ENCODE data around the gene NUDT19. TPM values are rescaled to one million over a fixed set of nuclear protein-coding genes. Genes with fewer than 3 reads are reported as not detected.

The NUDT19 gene
- total RNA-seq, 2 experiments from 2014 or later = 14.9 to 15.0 TPM

GRCh38 chr19:32661318-32661717, 30.3 kb upstream of the NUDT19 start:
- Mint-ChIP-seq H3K4me1 (ENCODE audit: low read depth) (no peaks in the 10 kb centered on the region), H3K9me3 (no peaks in the 10 kb centered on the region), H3K36me3 (peaks cover 3% of the 10 kb centered on the region), H3K27me3 (no peaks in the 10 kb centered on the region), H3K27ac (no peak overlapping the region), H3K4me3 (no peak overlapping the region)
- intact Hi-C loops (cut with micrococcal nuclease) = no loop called here
- ChIA-PET POLR2A (no interaction called here), CTCF (interaction anchor here (0.6 kb wide), 1 partner anchor 29 kb away, joined by 4 read pairs; no protein-coding TSS in a partner anchor)
- DNase-seq = no peak

- Mint-ChIP-seq H3K27ac (no peak overlapping the region), H3K9me3 (no peaks in the 10 kb centered on the region), H3K36me3 (peaks cover 2% of the 10 kb centered on the region), H3K4me1 (ENCODE audit: low read depth) (no peaks in the 10 kb centered on the region), H3K4me3 (no peak overlapping the region), H3K27me3 (no peaks in the 10 kb centered on the region)
- POLR2A ChIA-PET = no interaction called here
- intact Hi-C loops (cut with micrococcal nuclease) = no loop called here
- CTCF ChIA-PET = no interaction called here
- DNase-seq = no peak
Observed at GRCh38 chr19:32662186-32662585, 29.4 kb upstream of the NUDT19 start.

DNA sequence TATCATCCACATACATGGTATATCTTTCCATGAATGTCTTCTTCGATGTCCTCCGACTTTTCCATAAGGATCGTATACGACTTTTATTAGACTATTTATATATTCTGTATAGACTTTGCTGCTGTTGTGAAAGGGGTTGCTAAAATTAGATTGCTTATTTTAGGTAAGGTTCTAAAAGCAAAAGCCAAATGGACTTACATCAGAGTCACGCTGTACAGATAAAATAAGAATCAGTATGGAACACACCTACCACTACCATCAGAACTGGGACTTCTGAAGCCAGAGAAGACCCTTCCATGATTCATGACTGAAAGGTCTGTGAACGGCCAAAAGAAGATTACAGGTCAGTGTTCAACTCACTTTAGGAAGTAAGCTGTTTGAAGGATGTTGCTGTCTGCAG, 25.5 kb upstream of the NUDT19 start:
- peaks cover 3% of the 10 kb centered on the region for H3K36me3 Mint-ChIP-seq
- no peaks in the 10 kb centered on the region for H3K9me3 Mint-ChIP-seq
- POLR2A ChIA-PET = interaction anchor here (0.6 kb wide), 1 partner anchor 557 kb away, joined by 3 read pairs; no protein-coding TSS in a partner anchor
- no peak overlapping the region for H3K4me3 Mint-ChIP-seq
- H3K27ac Mint-ChIP-seq = no peak overlapping the region
- no peaks in the 10 kb centered on the region for H3K27me3 Mint-ChIP-seq
- H3K4me1 Mint-ChIP-seq (ENCODE audit: low read depth) = peaks cover 10% of the 10 kb centered on the region
- intact Hi-C loops (cut with micrococcal nuclease) = no loop called here
- no peak for DNase-seq
- CTCF ChIA-PET = no interaction called here

DNA sequence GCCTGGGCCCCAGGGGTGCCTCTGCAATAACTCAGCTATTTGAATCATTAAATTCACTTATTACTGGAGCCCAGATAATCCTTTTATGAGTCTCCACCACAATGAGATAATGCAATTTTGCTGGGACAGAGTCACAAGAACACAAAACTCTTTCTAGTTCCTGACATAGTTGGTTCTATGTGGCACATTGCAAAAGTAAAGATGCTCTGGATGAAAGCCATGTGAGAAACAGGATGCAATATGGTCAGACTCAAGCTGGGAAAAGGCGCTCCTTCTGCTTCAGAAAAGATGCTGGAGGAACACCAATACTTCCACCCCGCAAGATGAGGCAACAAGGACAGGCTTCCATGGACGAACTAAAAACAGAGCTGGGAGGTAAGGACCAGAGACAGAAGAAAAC, 22.3 kb upstream of the NUDT19 start:
- Mint-ChIP-seq H3K27me3 (no peaks in the 10 kb centered on the region), H3K4me1 (ENCODE audit: low read depth) (peaks cover 33% of the 10 kb centered on the region), H3K9me3 (no peaks in the 10 kb centered on the region), H3K4me3 (no peak overlapping the region), H3K36me3 (peaks cover 5% of the 10 kb centered on the region), H3K27ac (no peak overlapping the region)
- ChIA-PET CTCF (no interaction called here), POLR2A (no interaction called here)
- no peak for DNase-seq
- intact Hi-C loops (cut with micrococcal nuclease) = no loop called here

GRCh38 chr19:32671883-32672593, 19.6 kb upstream of the NUDT19 start:
- H3K36me3 Mint-ChIP-seq = peaks cover 5% of the 10 kb centered on the region
- ChIA-PET CTCF (interaction anchor here (0.6 to 1.0 kb wide), 2 partner anchors 72 to 253 kb away, joined by 3 read pairs; no protein-coding TSS in a partner anchor), POLR2A (interaction anchor here (1.4 kb wide), 1 partner anchor 19 kb away, joined by 4 read pairs; the partner anchor contains the start of gene NUDT19)
- H3K27me3 Mint-ChIP-seq = peaks cover 4% of the 10 kb centered on the region
- intact Hi-C loops (cut with micrococcal nuclease) = no loop called here
- H3K4me3 Mint-ChIP-seq = peak overlapping the region; percentile 3
- no peak for DNase-seq
- H3K27ac Mint-ChIP-seq = no peak overlapping the region
- H3K9me3 Mint-ChIP-seq = no peaks in the 10 kb centered on the region
- H3K4me1 Mint-ChIP-seq (ENCODE audit: low read depth) = peaks cover 33% of the 10 kb centered on the region

DNA sequence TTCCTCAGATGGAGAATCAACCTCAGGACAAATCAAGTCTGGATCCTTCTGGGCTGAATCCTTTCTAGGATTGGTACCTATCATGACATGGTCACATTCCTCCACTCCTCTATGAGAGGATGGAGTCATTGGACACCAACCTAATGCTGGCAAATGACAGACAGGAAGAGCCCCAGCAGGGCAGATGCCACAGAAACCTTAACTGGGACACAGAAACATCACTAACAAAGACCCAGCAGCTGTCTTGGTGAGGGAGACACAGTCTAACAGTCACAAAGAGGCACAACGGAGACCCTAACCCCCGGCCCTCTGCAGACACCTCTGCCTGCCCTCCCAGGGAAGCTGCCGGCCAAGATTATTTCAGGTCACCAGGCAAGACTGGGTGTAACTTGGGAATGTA, 18.8 kb upstream of the NUDT19 start:
- intact Hi-C loops (cut with micrococcal nuclease) = no loop called here
- DNase-seq = no peak
- Mint-ChIP-seq H3K36me3 (peaks cover 3% of the 10 kb centered on the region), H3K4me3 (no peak overlapping the region), H3K27me3 (peaks cover 11% of the 10 kb centered on the region), H3K9me3 (no peaks in the 10 kb centered on the region), H3K27ac (no peak overlapping the region), H3K4me1 (ENCODE audit: low read depth) (peaks cover 37% of the 10 kb centered on the region)
- ChIA-PET POLR2A (interaction anchor here (1.4 kb wide), 1 partner anchor 19 kb away, joined by 4 read pairs; the partner anchor contains the start of gene NUDT19), CTCF (interaction anchor here (1.0 kb wide), 1 partner anchor 73 kb away, joined by 3 read pairs; no protein-coding TSS in a partner anchor)

GRCh38 chr19:32673573-32673972, 18.0 kb upstream of the NUDT19 start:
- peaks cover 37% of the 10 kb centered on the region for H3K4me1 Mint-ChIP-seq (ENCODE audit: low read depth)
- intact Hi-C loops (cut with micrococcal nuclease) = no loop called here
- no peak overlapping the region for H3K27ac Mint-ChIP-seq
- DNase-seq = no peak
- peak overlapping the region; percentile 92 for H3K4me3 Mint-ChIP-seq
- peaks cover 3% of the 10 kb centered on the region for H3K36me3 Mint-ChIP-seq
- no peaks in the 10 kb centered on the region for H3K9me3 Mint-ChIP-seq
- ChIA-PET CTCF (no interaction called here), POLR2A (interaction anchor here (1.4 kb wide), 1 partner anchor 20 kb away, joined by 4 read pairs; no protein-coding TSS in a partner anchor)
- H3K27me3 Mint-ChIP-seq = peaks cover 11% of the 10 kb centered on the region

- DNase-seq = no peak
- ChIA-PET CTCF (interaction anchor here (1.0 to 1.5 kb wide), 3 partner anchors 13 to 74 kb away, joined by 3 to 6 read pairs (median 6); no protein-coding TSS in a partner anchor), POLR2A (interaction anchor here (1.3 to 1.4 kb wide), 3 partner anchors 17 to 94 kb away, joined by 3 to 6 read pairs (median 4); partner anchors contain the start of genes NUDT19 and PDCD5)
- intact Hi-C loops (cut with micrococcal nuclease) = no loop called here
- H3K27ac Mint-ChIP-seq = peak overlapping the region; percentile 34
- peak overlapping the region; percentile 92 for H3K4me3 Mint-ChIP-seq
- H3K27me3 Mint-ChIP-seq = peaks cover 11% of the 10 kb centered on the region
- H3K4me1 Mint-ChIP-seq (ENCODE audit: low read depth) = peaks cover 36% of the 10 kb centered on the region
- peaks cover 3% of the 10 kb centered on the region for H3K36me3 Mint-ChIP-seq
- no peaks in the 10 kb centered on the region for H3K9me3 Mint-ChIP-seq
Observed at GRCh38 chr19:32674153-32674930, 17.3 kb upstream of the NUDT19 start.

- peak; percentile 98 for DNase-seq
- Mint-ChIP-seq H3K4me1 (ENCODE audit: low read depth) (peaks cover 28% of the 10 kb centered on the region), H3K27ac (peak within 1 kb of the TSS; percentile 67), H3K4me3 (peak within 1 kb of the TSS; percentile 92), H3K9me3 (no peaks in the 10 kb centered on the region), H3K27me3 (peaks cover 11% of the 10 kb centered on the region), H3K36me3 (peaks cover 3% of the 10 kb centered on the region)
- ChIA-PET POLR2A (interaction anchor here (1.3 kb wide), 2 partner anchors 16 to 95 kb away, joined by 3 to 6 read pairs; partner anchors contain the start of genes NUDT19 and PDCD5), CTCF (interaction anchor here (1.0 to 1.5 kb wide), 3 partner anchors 12 to 75 kb away, joined by 3 to 6 read pairs (median 6); no protein-coding TSS in a partner anchor)
- intact Hi-C loops (cut with micrococcal nuclease) = loop anchor here (1.0 to 5.0 kb wide), 4 partner anchors 16 to 297 kb away; partner anchors contain the start of genes CEP89, DPY19L3, FAAP24 and NUDT19
Observed at GRCh38 chr19:32674931-32675719, 16.5 kb upstream of the NUDT19 start, which contains the start of gene ANKRD27. Gene ANKRD27, minus strand, starts transcription at chr19:32675180. Its CDS starts 16,165 bp downstream, at chr19:32659015.

DNA sequence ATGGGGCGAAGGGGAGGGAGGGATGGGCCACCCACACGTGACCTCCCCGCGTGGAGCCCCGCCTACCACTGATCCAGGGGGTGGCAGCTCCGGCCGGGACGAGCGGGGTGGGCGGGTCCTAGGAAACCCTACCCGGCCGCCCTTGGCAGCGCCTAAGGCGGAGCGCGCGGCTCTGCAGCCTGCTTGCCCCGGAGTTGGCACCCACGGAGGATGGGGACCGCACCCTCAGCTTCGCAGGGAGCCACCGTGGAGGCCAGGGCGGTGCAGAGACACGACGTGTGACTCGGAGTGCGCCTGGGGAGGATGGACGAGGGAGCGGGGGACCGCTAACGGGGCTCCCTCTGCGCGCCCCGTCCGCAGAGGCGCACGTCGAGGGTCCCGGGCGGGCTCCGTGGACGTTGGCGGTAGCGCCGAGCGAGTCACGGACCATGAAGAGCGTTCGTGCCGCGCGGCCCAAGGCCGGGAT, 15.9 kb upstream of the NUDT19 start, which contains the start of gene RGS9BP:
Gene RGS9BP (plus strand): TSS at position 129 of the 466 bp plus-strand sequence. CDS start 416 bp downstream, outside the sequence.
- peaks cover 11% of the 10 kb centered on the region for H3K27me3 Mint-ChIP-seq
- ChIA-PET POLR2A (interaction anchor here (1.3 to 1.6 kb wide), 3 partner anchors 16 to 95 kb away, joined by 3 to 6 read pairs (median 5); partner anchors contain the start of genes NUDT19 and PDCD5), CTCF (interaction anchor here (1.0 to 1.5 kb wide), 3 partner anchors 12 to 76 kb away, joined by 3 to 6 read pairs (median 6); no protein-coding TSS in a partner anchor)
- H3K4me1 Mint-ChIP-seq (ENCODE audit: low read depth) = peaks cover 26% of the 10 kb centered on the region
- peaks cover 2% of the 10 kb centered on the region for H3K36me3 Mint-ChIP-seq
- no peaks in the 10 kb centered on the region for H3K9me3 Mint-ChIP-seq
- peak within 1 kb of the TSS; percentile 79 for H3K4me3 Mint-ChIP-seq
- H3K27ac Mint-ChIP-seq = peak within 1 kb of the TSS; percentile 67
- intact Hi-C loops (cut with micrococcal nuclease) = loop anchor here (1.0 to 5.0 kb wide), 4 partner anchors 16 to 297 kb away; partner anchors contain the start of genes CEP89, DPY19L3, FAAP24 and NUDT19
- DNase-seq = peak; percentile 74
